Measurements from ENCODE around the gene ZSCAN20. TPM values are rescaled to one million over a fixed set of nuclear protein-coding genes. Genes with fewer than 3 reads are reported as not detected.
A peak's percentile ranks its signal among the peaks of the same experiment; 100 is the strongest.

The ZSCAN20 gene
- total RNA-seq, 1 experiment from 2014 or later = 3.8 TPM

GRCh38 chr1:33443705-33444180 is 28.7 kb upstream of the ZSCAN20 start:
- DNase-seq (ENCODE audit: low spot score) = no peak

- no peak for DNase-seq (ENCODE audit: low spot score)
Measured at GRCh38 chr1:33445108-33445507, 27.3 kb upstream of the ZSCAN20 start.

- no peak for DNase-seq (ENCODE audit: low spot score)
Measured at GRCh38 chr1:33446590-33446989, 25.9 kb upstream of the ZSCAN20 start.

- DNase-seq (ENCODE audit: low spot score) = no peak
Measured at GRCh38 chr1:33454646-33455282, 17.7 kb upstream of the ZSCAN20 start.

- peak; percentile 79 for DNase-seq (ENCODE audit: low spot score)
Measured at GRCh38 chr1:33455539-33456501, 16.6 kb upstream of the ZSCAN20 start.

- DNase-seq (ENCODE audit: low spot score) = no peak
Measured at GRCh38 chr1:33456502-33456886, 16.0 kb upstream of the ZSCAN20 start.

- no peak for DNase-seq (ENCODE audit: low spot score)
Measured at GRCh38 chr1:33459691-33460090, 12.8 kb upstream of the ZSCAN20 start.

- DNase-seq (ENCODE audit: low spot score) = no peak
Measured at GRCh38 chr1:33460144-33460543, 12.3 kb upstream of the ZSCAN20 start.

GRCh38 chr1:33460947-33461629 is 11.4 kb upstream of the ZSCAN20 start:
- no peak for DNase-seq (ENCODE audit: low spot score)

GRCh38 chr1:33462405-33463164 is 9.9 kb upstream of the ZSCAN20 start:
- DNase-seq (ENCODE audit: low spot score) = no peak

- DNase-seq (ENCODE audit: low spot score) = no peak
Measured at GRCh38 chr1:33464552-33464951, 7.9 kb upstream of the ZSCAN20 start.

GRCh38 chr1:33465316-33465715 is 7.1 kb upstream of the ZSCAN20 start:
- DNase-seq (ENCODE audit: low spot score) = no peak

- DNase-seq (ENCODE audit: low spot score) = no peak
Measured at GRCh38 chr1:33466159-33466558, 6.3 kb upstream of the ZSCAN20 start.

- DNase-seq (ENCODE audit: low spot score) = no peak
Measured at GRCh38 chr1:33468011-33468410, 4.4 kb upstream of the ZSCAN20 start.

- DNase-seq (ENCODE audit: low spot score) = no peak
Measured at GRCh38 chr1:33468531-33468930, 3.9 kb upstream of the ZSCAN20 start.

GRCh38 chr1:33468967-33469366 is 3.5 kb upstream of the ZSCAN20 start:
- no peak for DNase-seq (ENCODE audit: low spot score)

- no peak for DNase-seq (ENCODE audit: low spot score)
Measured at GRCh38 chr1:33469691-33470090, 2.8 kb upstream of the ZSCAN20 start.

- peak; percentile 77 for DNase-seq (ENCODE audit: low spot score)
Measured at GRCh38 chr1:33470495-33471012, 1.9 kb upstream of the ZSCAN20 start.

- DNase-seq (ENCODE audit: low spot score) = no peak
Measured at GRCh38 chr1:33471416-33471815, 1.0 kb upstream of the ZSCAN20 start.

GRCh38 chr1:33473900-33474299 is 1.5 kb downstream of the ZSCAN20 start:
- no peak for DNase-seq (ENCODE audit: low spot score)

- no peak for DNase-seq (ENCODE audit: low spot score)
Measured at GRCh38 chr1:33477451-33477850, 5.0 kb downstream of the ZSCAN20 start.
